Memory B cell (primary cell): ENCODE results near the gene DRD2.

ENCODE experiments used
- ATAC-seq: fragments of 150-1000 bp; cut with Tn5 transposase; 2 replicates; pipeline ENCODE4 v1.10.0; 2021; ENCODE audit warnings: low read depth, mild to moderate bottlenecking, moderate library complexity
- DNase-seq, 2 donors: peaks; one replicate each; pipeline ENCODE4 v3.0.0; 2022; ENCODE audit warnings: low spot score in 2 of 2
- H3K27ac Mint-ChIP-seq: one replicate; pipeline ENCODE4 v1.8.0; 2022; ENCODE audit warnings: mild to moderate bottlenecking, moderate library complexity, mixed read lengths
- H3K27me3 Mint-ChIP-seq: one replicate; pipeline ENCODE4 v1.8.0; 2022; ENCODE audit warnings: mixed read lengths
- H3K36me3 Mint-ChIP-seq: one replicate; pipeline ENCODE4 v1.8.0; 2022; ENCODE audit warnings: mild to moderate bottlenecking, mixed read lengths
- H3K4me1 Mint-ChIP-seq: one replicate; pipeline ENCODE4 v1.8.0; 2022; ENCODE audit warnings: mixed read lengths
- H3K4me3 Mint-ChIP-seq: one replicate; pipeline ENCODE4 v1.8.0; 2022; ENCODE audit warnings: mild to moderate bottlenecking, moderate library complexity, mixed read lengths
- H3K9me3 Mint-ChIP-seq: one replicate; pipeline ENCODE4 v1.8.0; 2022; ENCODE audit warnings: mixed read lengths

The DRD2 gene

DNA sequence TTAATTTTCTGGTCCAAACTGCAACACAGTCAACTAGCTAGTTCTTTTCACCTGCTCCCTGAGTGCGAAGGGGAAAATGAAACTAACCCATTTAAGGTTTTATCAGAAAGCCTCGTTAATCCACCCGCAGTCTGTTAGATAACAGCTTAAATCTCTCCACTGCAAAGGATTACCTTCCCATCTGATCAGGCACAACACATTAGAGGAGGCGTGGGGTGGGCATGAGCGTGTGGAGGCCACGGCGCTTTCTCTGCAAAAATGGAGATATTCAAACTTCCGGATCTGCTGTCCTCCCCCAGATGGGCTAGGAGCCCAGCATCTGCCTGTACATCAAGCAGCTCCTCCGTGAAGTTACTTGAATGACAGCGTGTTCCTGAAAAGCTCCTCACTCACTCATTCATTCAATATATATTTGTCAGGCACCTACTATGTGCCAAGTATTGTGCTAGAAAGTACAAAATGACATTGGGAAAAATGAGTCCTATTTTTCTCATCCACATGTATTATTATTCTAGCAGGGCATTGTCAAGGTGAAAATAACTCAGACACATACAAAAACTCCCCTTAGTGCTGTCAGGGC, 101.1 kb downstream of the DRD2 start:
- H3K9me3 Mint-ChIP-seq = no peaks in the 10 kb centered on the region
- no peak overlapping the region for H3K4me3 Mint-ChIP-seq
- no peak for ATAC-seq
- peak overlapping the region; percentile 46 for H3K27ac Mint-ChIP-seq
- peaks cover 25% of the 10 kb centered on the region for H3K36me3 Mint-ChIP-seq
- H3K4me1 Mint-ChIP-seq = peaks cover 17% of the 10 kb centered on the region
- no peaks in the 10 kb centered on the region for H3K27me3 Mint-ChIP-seq
- no peak for DNase-seq

DNA sequence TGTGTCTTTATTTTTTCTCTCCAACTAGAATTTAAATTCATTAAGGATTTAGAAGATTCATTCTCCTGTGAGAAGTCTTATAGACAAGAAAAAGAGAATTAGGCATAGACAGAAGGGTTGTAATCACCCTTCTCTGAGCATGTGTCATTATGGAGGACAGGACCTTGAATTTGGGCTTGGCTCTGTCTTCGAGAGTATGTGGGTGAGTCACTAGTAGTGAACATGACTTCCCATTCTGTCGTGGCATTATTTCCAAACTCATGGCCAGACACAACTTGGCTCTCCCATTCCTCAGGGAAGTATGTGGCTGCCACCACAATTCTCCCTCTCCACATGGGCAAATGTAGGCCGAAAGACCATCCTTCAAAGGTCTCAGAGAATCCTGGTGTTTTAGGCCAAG, 101.9 kb downstream of the DRD2 start:
- Mint-ChIP-seq H3K36me3 (peaks cover 26% of the 10 kb centered on the region), H3K4me3 (no peak overlapping the region), H3K27ac (no peak overlapping the region)

DNA sequence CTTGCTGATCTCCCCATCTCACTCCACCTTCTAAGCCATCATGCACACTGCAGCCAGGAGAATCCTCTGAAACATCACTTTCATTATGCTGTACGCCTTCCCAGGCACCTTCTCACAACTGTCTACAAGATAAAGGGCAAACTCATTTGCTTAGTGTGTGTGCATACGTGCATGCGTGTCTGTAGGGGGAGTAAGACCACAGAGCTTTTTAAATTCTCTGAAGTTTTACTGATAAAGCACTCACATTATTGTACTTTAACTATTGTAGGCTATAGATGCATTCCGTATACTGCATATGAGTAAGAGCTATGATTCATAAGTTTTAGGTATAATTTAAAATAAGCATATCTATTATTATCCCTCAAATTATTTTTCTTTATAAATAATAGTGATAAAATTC, 102.9 kb downstream of the DRD2 start:
- H3K9me3 Mint-ChIP-seq = no peaks in the 10 kb centered on the region
- peaks cover 31% of the 10 kb centered on the region for H3K36me3 Mint-ChIP-seq
- H3K4me3 Mint-ChIP-seq = no peak overlapping the region
- peak overlapping the region; percentile 5 for H3K27ac Mint-ChIP-seq
- H3K27me3 Mint-ChIP-seq = no peaks in the 10 kb centered on the region
- DNase-seq = no peak
- H3K4me1 Mint-ChIP-seq = peaks cover 17% of the 10 kb centered on the region
- no peak for ATAC-seq

More for the DNA sequence above, 101.9 kb downstream of the DRD2 start:
- no peaks in the 10 kb centered on the region for H3K9me3 Mint-ChIP-seq
- ATAC-seq = no peak
- peaks cover 17% of the 10 kb centered on the region for H3K4me1 Mint-ChIP-seq
- H3K27me3 Mint-ChIP-seq = no peaks in the 10 kb centered on the region
- DNase-seq = no peak

DNA sequence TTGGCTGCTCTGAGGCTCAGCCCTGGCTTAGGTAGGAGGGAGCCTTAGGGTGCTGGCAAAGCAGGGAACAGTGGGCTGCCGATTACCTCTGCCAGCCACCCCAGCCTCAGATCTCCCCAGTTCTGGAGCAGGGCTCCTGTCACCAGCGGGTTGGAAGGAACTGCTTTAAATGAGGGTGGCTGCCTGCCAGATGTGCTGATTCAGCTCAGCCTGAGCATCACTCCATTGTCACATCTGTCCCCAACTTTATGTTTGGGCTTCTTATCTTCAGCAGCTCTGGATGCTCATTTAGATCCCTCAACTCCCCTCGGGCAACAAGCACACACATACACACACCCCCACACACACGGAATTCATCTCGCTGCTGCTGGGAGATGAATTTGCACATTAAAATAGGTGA, 104.6 kb downstream of the DRD2 start:
- H3K36me3 Mint-ChIP-seq = peaks cover 40% of the 10 kb centered on the region
- H3K4me1 Mint-ChIP-seq = peaks cover 4% of the 10 kb centered on the region
- no peaks in the 10 kb centered on the region for H3K9me3 Mint-ChIP-seq
- H3K4me3 Mint-ChIP-seq = no peak overlapping the region
- DNase-seq = no peak
- no peak overlapping the region for H3K27ac Mint-ChIP-seq
- ATAC-seq = no peak
- no peaks in the 10 kb centered on the region for H3K27me3 Mint-ChIP-seq

DNA sequence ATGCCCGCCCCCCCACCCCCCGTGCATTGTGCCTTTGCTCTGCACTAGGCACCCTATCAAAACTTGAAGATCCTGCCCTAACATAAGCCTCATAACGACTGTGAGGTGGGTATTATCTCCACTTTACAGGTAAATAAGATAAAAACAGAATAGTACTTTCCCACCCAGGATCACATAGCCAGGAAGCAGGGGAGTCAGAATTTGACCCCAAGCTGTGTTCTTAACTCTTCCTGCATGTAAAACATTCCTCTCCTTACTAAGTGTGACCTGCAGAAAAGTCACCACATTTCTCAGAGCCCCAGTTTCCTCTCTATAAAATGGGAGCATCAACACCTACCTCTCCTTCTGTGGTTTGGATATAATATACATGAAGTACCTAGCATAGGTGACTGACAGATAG, 105.8 kb downstream of the DRD2 start:
- DNase-seq (no peak), ATAC-seq (no peak)
- Mint-ChIP-seq H3K4me1 (no peaks in the 10 kb centered on the region), H3K27ac (no peak overlapping the region), H3K36me3 (peaks cover 44% of the 10 kb centered on the region), H3K9me3 (no peaks in the 10 kb centered on the region), H3K27me3 (no peaks in the 10 kb centered on the region), H3K4me3 (no peak overlapping the region)

DNA sequence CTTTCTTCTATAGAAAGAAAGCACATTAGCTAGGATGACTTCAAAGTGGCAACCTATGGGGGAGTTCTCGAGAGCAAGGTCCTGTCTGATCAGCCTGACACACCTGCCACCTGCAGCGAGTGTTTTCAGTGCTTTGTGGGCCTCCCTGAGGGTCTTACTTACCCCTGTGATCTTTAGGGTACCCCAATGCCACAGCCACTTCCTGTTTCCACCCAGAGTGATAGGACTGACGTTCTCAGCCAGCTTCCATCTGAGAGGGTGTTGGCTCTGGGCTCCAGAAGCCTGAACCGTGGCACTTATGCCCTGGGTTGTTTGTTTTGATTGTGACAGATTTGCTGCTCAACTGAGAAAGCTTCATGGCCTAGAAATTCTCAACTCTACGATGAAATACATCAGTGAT, 109.3 kb downstream of the DRD2 start:
- H3K9me3 Mint-ChIP-seq = no peaks in the 10 kb centered on the region
- no peak for DNase-seq
- H3K27me3 Mint-ChIP-seq = no peaks in the 10 kb centered on the region
- H3K27ac Mint-ChIP-seq = no peak overlapping the region
- no peak for ATAC-seq
- no peak overlapping the region for H3K4me3 Mint-ChIP-seq
- H3K4me1 Mint-ChIP-seq = no peaks in the 10 kb centered on the region
- peaks cover 55% of the 10 kb centered on the region for H3K36me3 Mint-ChIP-seq

DNA sequence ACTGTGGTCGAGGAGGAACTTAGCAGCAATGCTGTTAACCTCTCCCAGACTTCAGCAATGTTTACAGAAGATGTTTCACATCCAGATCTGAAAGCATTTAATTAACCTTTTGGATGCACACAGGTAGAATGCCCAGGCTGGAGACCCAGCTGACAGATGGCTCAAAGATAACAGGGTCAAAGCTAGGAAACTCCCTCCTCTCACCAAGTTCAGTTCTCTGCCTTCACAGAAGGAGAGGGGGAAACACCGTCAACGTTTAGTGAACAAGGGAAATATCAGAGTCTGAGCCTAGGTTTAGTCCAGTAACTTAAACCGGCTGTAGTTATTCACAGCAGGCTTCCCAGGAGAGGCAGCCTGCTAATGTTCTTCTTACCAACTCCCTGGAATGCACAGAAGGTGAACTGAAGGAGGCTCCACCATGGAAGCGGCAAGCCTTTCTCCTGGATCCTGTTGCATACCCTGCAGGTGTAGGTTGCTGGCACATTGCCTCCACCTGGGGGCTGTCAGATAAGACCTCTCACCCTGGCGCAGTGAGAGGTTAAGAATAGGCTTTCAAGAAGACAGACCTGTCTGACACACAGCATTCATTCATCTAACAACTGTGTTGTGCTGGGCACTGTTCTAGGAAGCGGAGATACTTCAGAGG, 111.1 kb downstream of the DRD2 start:
- Mint-ChIP-seq H3K9me3 (no peaks in the 10 kb centered on the region), H3K27ac (no peak overlapping the region), H3K36me3 (peaks cover 59% of the 10 kb centered on the region), H3K27me3 (no peaks in the 10 kb centered on the region), H3K4me1 (no peaks in the 10 kb centered on the region), H3K4me3 (no peak overlapping the region)
- ATAC-seq (no peak), DNase-seq (no peak)

DNA sequence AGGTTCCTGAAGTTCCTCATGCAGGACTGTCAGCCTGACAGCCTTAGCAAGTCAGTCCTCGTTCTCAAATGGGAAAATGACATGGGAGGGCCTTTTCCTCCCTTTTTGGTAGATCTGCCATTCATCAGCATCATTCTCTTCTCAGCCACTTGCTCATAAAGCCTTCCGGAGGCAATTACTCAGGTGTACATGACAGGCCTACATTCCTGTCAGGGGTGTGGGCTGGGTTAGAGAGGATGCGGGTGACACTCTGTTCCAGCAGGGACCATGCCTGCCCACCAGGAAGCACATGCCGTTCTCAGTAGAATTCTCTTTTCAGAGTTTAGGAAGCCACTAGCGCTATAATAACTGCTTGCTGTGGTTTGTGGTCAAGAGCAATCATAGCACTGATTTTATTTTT, 111.8 kb downstream of the DRD2 start:
- no peak overlapping the region for H3K27ac Mint-ChIP-seq

More for the DNA sequence above, 111.8 kb downstream of the DRD2 start:
- no peak for DNase-seq
- Mint-ChIP-seq H3K9me3 (no peaks in the 10 kb centered on the region), H3K4me1 (no peaks in the 10 kb centered on the region), H3K4me3 (no peak overlapping the region), H3K36me3 (peaks cover 62% of the 10 kb centered on the region), H3K27me3 (no peaks in the 10 kb centered on the region)
- ATAC-seq = no peak
